ENCODE measurements around the gene PLCXD3. TPM values are rescaled to one million over a fixed set of nuclear protein-coding genes. Genes with fewer than 3 reads are reported as not detected.

Gene PLCXD3
- total RNA-seq, 1 experiment from 2014 or later: 0.04 TPM

GRCh38 chr5:41522193-41522786 is 11.9 kb upstream of the PLCXD3 start:
- Mint-ChIP-seq H3K27ac (no peak overlapping the region), H3K4me1 (peaks cover 7% of the 10 kb centered on the region), H3K4me3 (no peak overlapping the region), H3K27me3 (ENCODE audit: low read depth) (no peaks in the 10 kb centered on the region), H3K36me3 (no peaks in the 10 kb centered on the region), H3K9me3 (0 out of 2 replicates have a peak, but pooled peaks cover 3% of the 10 kb centered on the region)
- ATAC-seq (0 out of 2 replicates have a peak, but pooled peaks have one; percentile 41), DNase-seq (ENCODE audit: low spot score) (no peak)
- no peak for TF ChIP-seq ATF2 (CRISPR knock-in tag; IDR thresholded peaks at IDR 0.05; ENCODE audit: borderline replicate concordance, low read depth)
- TF ChIP-seq TEAD1 (CRISPR knock-in tag; IDR thresholded peaks at IDR 0.05): no peak
- no peak for TF ChIP-seq ETV6 (CRISPR knock-in tag; IDR thresholded peaks at IDR 0.05)
- no peak for TF ChIP-seq NFE2L1 (CRISPR knock-in tag; IDR thresholded peaks at IDR 0.05)
- no peak for TF ChIP-seq FOXP1 (CRISPR knock-in tag; IDR thresholded peaks at IDR 0.05; ENCODE audit: borderline replicate concordance)
- TF ChIP-seq CTCF (IDR thresholded peaks at IDR 0.05): no peak
- TF ChIP-seq EMX1 (CRISPR knock-in tag; IDR thresholded peaks at IDR 0.05): no peak
- TF ChIP-seq MXD4 (CRISPR knock-in tag; IDR thresholded peaks at IDR 0.05; ENCODE audit: borderline replicate concordance): no peak
- TF ChIP-seq HMGXB4 (CRISPR knock-in tag; IDR thresholded peaks at IDR 0.05): no peak
- CTCF ChIA-PET: interaction anchor here (2.7 to 2.8 kb wide), 2 partner anchors 252 to 618 kb away, joined by 14 to 20 read pairs; no protein-coding TSS in a partner anchor
- POLR2A ChIA-PET: no interaction called here

- Mint-ChIP-seq H3K27ac (no peak overlapping the region), H3K9me3 (no peaks in the 10 kb centered on the region), H3K27me3 (ENCODE audit: low read depth) (no peaks in the 10 kb centered on the region), H3K4me3 (no peak overlapping the region), H3K36me3 (no peaks in the 10 kb centered on the region), H3K4me1 (peaks cover 4% of the 10 kb centered on the region)
- ATAC-seq (no peak), DNase-seq (ENCODE audit: low spot score) (no peak)
- CTCF ChIA-PET: interaction anchor here (1.1 kb wide), 1 partner anchor 615 kb away, joined by 3 read pairs; no protein-coding TSS in a partner anchor
- POLR2A ChIA-PET: no interaction called here
- no peak for TF ChIP-seq USF2 (CRISPR knock-in tag; IDR thresholded peaks at IDR 0.05)
- no peak for TF ChIP-seq CDX4 (CRISPR knock-in tag; IDR thresholded peaks at IDR 0.05; ENCODE audit: borderline replicate concordance)
- no peak for TF ChIP-seq ATF1 (CRISPR knock-in tag; IDR thresholded peaks at IDR 0.05)
- TF ChIP-seq ZNF121 (CRISPR knock-in tag; IDR thresholded peaks at IDR 0.05): no peak
- TF ChIP-seq NFATC4 (CRISPR knock-in tag; IDR thresholded peaks at IDR 0.05): no peak
- TF ChIP-seq E2F4 (CRISPR knock-in tag; IDR thresholded peaks at IDR 0.05; ENCODE audit: borderline replicate concordance, low read depth): no peak
- no peak for TF ChIP-seq CBFB (CRISPR knock-in tag; IDR thresholded peaks at IDR 0.05; ENCODE audit: low read depth)
- no peak for TF ChIP-seq ETV6 (CRISPR knock-in tag; IDR thresholded peaks at IDR 0.05)
- no peak for TF ChIP-seq ZBTB43 (CRISPR knock-in tag; IDR thresholded peaks at IDR 0.05)
- TF ChIP-seq ZNF416 (CRISPR knock-in tag; IDR thresholded peaks at IDR 0.05): no peak
- TF ChIP-seq FOXP1 (CRISPR knock-in tag; IDR thresholded peaks at IDR 0.05; ENCODE audit: borderline replicate concordance): no peak
- no peak for TF ChIP-seq ZNF425 (CRISPR knock-in tag; conservative IDR thresholded peaks at IDR 0.05)
- no peak for TF ChIP-seq ZSCAN18 (CRISPR knock-in tag; IDR thresholded peaks at IDR 0.05)
- no peak for TF ChIP-seq ZNF396 (CRISPR knock-in tag; IDR thresholded peaks at IDR 0.05; ENCODE audit: borderline replicate concordance)
These were observed 9.4 kb upstream of the PLCXD3 start for GRCh38 chr5:41519801-41520200.

All from WTC11 (cell line).